Measurements from ENCODE around the gene PGAM2. TPM values are rescaled to one million over a fixed set of nuclear protein-coding genes. Genes with fewer than 3 reads are reported as not detected.

Gene PGAM2
- polyA plus RNA-seq, 3 donors = 0.13 TPM; not detected in 2

DNA sequence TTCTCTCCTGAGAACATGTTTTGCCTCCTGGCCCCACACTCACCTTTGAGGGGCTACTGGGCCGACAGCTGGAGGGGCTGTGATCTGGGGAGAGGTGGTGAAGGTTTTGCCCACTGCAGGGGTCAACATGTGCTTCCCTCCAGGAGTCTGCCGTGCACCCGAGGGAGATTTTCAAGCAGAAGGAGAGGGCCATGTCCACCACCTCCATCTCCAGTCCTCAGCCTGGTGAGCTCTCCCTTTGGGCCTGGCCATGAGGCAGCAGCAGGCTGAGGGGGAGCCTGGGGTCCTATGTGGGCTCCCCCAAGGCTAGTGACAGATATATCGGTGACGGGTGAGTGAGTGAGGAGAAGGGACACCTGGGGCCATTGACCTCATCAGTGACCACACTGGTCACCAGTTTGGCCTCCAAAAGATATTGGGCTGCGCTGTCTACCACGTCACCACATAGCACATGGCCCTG, 6.6 kb downstream of the PGAM2 start:
- Mint-ChIP-seq H3K36me3 (peaks cover 77 to 84% of the 10 kb centered on the region in 2 donors), H3K4me1 (no peaks in the 10 kb centered on the region), H3K27ac (peak overlapping the region in 4 of 7 donors; percentile 14 to 85 (median 38)), H3K27me3 (ENCODE audit: low read depth in 3 of 3) (peaks cover under 1 to 4% (median 2%) of the 10 kb centered on the region in 3 donors), H3K9me3 (no peaks in the 10 kb centered on the region), H3K4me3 (no peak overlapping the region)
- Histone ChIP-seq H3K9me3 (replicated peaks in 1 of 2; ENCODE audit: control insufficient read depth in 1 of 2, insufficient read depth in 1 of 2, low read length in 2 of 2) (no peaks in the 10 kb centered on the region), H3K79me2 (ENCODE audit: insufficient read depth, low read length) (peaks cover 36% of the 10 kb centered on the region), H4K20me1 (ENCODE audit: insufficient read depth, low read length) (peaks cover 98% of the 10 kb centered on the region), H3K4me1 (ENCODE audit: control insufficient read depth in 1 of 2, insufficient read depth in 2 of 2, low read length in 2 of 2) (no peaks in the 10 kb centered on the region), H3K4me3 (replicated peaks in 1 of 3; ENCODE audit: low read depth in 2 of 3, low read length in 3 of 3) (no peak overlapping the region), H2AFZ (ENCODE audit: insufficient read depth, low read depth, low read length, poor library complexity, severe bottlenecking) (no peak overlapping the region), H3K27ac (ENCODE audit: low read depth in 1 of 2, low read length in 2 of 2) (no peak overlapping the region), H3K4me2 (replicated peaks; ENCODE audit: extremely low read depth, low read length, poor library complexity, severe bottlenecking) (no peak overlapping the region), H3K36me3 (replicated peaks in 1 of 2; ENCODE audit: control insufficient read depth in 1 of 2, insufficient read depth in 2 of 2, low read length in 2 of 2) (peaks cover 84 to 88% of the 10 kb centered on the region in 2 donors), H3K9ac (ENCODE audit: insufficient read depth, low read length, poor library complexity, severe bottlenecking) (no peak overlapping the region), H3K27me3 (ENCODE audit: control insufficient read depth in 2 of 2, insufficient read depth in 2 of 2, low read length in 2 of 2) (no peaks in the 10 kb centered on the region)
- no peak for DNase-seq
- intact Hi-C loops (cut with micrococcal nuclease) = no loop called here
- 100% methylated on average over 2 of the region's 7 CpGs for WGBS (ENCODE audit: insufficient coverage)
- TF ChIP-seq, protein P1, sequence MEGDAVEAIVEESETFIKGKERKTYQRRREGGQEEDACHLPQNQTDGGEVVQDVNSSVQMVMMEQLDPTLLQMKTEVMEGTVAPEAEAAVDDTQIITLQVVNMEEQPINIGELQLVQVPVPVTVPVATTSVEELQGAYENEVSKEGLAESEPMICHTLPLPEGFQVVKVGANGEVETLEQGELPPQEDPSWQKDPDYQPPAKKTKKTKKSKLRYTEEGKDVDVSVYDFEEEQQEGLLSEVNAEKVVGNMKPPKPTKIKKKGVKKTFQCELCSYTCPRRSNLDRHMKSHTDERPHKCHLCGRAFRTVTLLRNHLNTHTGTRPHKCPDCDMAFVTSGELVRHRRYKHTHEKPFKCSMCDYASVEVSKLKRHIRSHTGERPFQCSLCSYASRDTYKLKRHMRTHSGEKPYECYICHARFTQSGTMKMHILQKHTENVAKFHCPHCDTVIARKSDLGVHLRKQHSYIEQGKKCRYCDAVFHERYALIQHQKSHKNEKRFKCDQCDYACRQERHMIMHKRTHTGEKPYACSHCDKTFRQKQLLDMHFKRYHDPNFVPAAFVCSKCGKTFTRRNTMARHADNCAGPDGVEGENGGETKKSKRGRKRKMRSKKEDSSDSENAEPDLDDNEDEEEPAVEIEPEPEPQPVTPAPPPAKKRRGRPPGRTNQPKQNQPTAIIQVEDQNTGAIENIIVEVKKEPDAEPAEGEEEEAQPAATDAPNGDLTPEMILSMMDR (IDR thresholded peaks at IDR 0.05) = no peak

DNA sequence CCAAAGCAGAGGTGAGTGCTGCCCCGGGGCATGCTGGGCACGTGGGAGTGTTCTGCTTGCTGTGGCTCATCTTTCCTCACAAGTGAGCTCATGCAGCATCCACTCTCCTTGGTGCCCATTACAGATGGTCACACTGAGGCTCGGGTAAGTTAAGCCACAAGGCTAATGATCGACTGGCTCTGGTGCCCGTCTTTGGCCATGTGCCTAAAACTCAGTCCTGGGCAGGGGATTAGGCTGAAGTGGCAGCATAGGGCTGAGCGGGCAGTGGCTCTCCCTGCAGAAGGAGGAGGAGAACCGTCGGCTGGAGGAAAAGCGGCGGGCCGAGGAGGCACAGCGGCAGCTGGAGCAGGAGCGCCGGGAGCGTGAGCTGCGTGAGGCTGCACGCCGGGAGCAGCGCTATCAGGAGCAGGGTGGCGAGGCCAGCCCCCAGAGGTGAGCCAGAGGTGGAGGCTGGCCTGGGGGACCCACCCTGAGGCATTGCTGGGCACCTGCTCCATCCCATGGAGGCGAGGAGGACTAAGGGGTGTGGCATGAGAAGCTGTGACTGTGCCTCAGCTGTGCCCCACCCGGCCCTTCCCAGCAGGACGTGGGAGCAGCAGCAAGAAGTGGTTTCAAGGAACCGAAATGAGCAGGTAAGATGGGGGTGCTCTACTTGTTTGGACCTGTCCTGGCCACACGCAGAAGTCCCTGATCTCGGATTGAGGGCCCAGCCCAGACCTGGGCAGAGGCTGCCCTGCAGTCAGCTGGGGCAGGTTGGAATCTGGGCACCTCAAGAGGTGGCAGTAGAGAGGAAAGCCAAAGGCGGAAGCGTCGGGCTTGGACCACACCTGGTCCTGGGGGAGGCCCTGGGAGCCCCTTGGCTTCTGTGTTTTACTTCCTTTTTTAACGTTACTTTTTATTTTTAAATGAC, 7.3 kb downstream of the PGAM2 start:
- TF ChIP-seq, protein P1 (IDR thresholded peaks at IDR 0.05) = no peak
- WGBS (ENCODE audit: insufficient coverage) = 89% methylated on average over 27 of the region's 30 CpGs
- H3K79me2 ChIP-seq (ENCODE audit: insufficient read depth, low read length) = peaks cover 42% of the 10 kb centered on the region
- Mint-ChIP-seq H3K36me3 (peaks cover 81 to 90% of the 10 kb centered on the region in 2 donors), H3K9me3 (no peaks in the 10 kb centered on the region), H3K27me3 (ENCODE audit: low read depth in 3 of 3) (peaks cover 0 to 4% (median 2%) of the 10 kb centered on the region in 3 donors), H3K4me1 (no peaks in the 10 kb centered on the region), H3K27ac (peak overlapping the region in 4 of 7 donors; percentile 43 to 85 (median 58)), H3K4me3 (no peak overlapping the region)
- no peaks in the 10 kb centered on the region for H3K4me1 ChIP-seq (ENCODE audit: control insufficient read depth in 1 of 2, insufficient read depth in 2 of 2, low read length in 2 of 2)
- H3K27me3 ChIP-seq (ENCODE audit: control insufficient read depth in 2 of 2, insufficient read depth in 2 of 2, low read length in 2 of 2) = no peaks in the 10 kb centered on the region
- no peak overlapping the region for H3K4me3 ChIP-seq (replicated peaks in 1 of 3; ENCODE audit: low read depth in 2 of 3, low read length in 3 of 3)
- H3K4me2 ChIP-seq (replicated peaks; ENCODE audit: extremely low read depth, low read length, poor library complexity, severe bottlenecking) = no peak overlapping the region
- no peak overlapping the region for H2AFZ ChIP-seq (ENCODE audit: insufficient read depth, low read depth, low read length, poor library complexity, severe bottlenecking)
- DNase-seq = no peak
- H3K9ac ChIP-seq (ENCODE audit: insufficient read depth, low read length, poor library complexity, severe bottlenecking) = no peak overlapping the region
- no peak overlapping the region for H3K27ac ChIP-seq (ENCODE audit: low read depth in 1 of 2, low read length in 2 of 2)
- intact Hi-C loops (cut with micrococcal nuclease) = no loop called here
- peaks cover 100% of the 10 kb centered on the region for H4K20me1 ChIP-seq (ENCODE audit: insufficient read depth, low read length)
- H3K36me3 ChIP-seq (replicated peaks in 1 of 2; ENCODE audit: control insufficient read depth in 1 of 2, insufficient read depth in 2 of 2, low read length in 2 of 2) = peaks cover 89 to 95% of the 10 kb centered on the region in 2 donors
- no peaks in the 10 kb centered on the region for H3K9me3 ChIP-seq (replicated peaks in 1 of 2; ENCODE audit: control insufficient read depth in 1 of 2, insufficient read depth in 1 of 2, low read length in 2 of 2)
